Measurements from ENCODE around the gene GTSE1.
A peak's percentile ranks its signal among the peaks of the same experiment; 100 is the strongest.

Gene GTSE1

DNA sequence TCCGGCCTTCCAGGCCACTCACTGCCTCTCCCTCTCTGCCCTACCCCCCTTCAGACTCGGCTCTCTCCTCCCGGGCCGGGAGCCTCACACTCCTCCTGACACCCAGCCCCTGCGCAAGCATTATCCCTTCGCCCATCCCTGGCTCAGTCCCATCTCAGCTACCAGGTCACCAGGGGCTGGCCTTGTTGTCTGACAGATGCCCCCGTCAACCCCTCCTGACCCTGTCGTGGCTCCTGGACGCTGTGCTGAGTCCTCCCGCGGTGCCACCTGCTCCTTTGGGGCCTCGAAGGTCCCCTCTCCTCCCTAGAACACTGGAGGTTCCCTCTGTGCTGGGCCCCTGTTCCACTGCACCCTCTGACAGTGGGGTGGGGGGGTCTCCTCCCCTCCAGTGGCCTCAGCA is 71.8 kb downstream of the GTSE1 start:
- no peak for DNase-seq

DNA sequence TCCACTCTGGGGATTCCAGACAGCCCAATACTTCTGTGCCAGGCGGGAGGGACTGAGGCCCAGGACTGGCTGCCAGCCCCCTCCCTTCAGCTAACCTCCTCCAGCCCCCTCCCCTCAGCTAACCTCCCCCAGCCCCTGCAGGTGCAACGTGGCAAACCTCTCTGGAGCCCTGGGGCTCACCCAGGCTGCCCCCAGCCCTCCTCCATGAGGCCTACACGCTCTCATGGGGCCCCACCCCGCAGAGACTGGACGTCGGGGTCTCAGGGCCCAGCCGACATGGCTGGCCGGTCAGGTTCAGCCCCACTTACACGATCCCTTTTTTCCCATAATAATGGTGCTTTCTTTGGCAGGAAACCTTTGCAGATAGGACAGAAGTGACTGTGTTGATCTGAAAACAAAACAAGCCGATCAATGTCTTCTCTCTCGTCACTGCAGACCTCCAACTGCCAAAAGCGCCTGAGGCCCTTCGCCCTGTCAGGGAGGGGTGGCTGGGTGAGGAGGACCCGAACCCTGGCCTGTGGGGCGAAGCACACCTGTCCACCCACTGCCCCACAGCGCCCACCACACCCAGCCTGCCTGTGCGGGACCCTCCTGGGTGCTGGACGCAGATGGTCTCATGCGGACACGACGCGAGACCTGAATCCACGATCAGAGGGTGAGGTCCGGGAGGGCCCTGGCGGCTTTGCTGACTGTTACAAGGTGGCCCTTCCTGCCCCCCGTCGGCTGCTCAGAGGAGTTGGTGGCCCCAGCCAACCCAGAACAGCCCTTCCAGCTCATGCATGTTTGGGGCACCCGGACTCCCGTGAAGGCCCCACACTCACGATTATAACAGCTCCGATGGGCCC is 72.4 kb downstream of the GTSE1 start:
- DNase-seq, result no peak

DNA sequence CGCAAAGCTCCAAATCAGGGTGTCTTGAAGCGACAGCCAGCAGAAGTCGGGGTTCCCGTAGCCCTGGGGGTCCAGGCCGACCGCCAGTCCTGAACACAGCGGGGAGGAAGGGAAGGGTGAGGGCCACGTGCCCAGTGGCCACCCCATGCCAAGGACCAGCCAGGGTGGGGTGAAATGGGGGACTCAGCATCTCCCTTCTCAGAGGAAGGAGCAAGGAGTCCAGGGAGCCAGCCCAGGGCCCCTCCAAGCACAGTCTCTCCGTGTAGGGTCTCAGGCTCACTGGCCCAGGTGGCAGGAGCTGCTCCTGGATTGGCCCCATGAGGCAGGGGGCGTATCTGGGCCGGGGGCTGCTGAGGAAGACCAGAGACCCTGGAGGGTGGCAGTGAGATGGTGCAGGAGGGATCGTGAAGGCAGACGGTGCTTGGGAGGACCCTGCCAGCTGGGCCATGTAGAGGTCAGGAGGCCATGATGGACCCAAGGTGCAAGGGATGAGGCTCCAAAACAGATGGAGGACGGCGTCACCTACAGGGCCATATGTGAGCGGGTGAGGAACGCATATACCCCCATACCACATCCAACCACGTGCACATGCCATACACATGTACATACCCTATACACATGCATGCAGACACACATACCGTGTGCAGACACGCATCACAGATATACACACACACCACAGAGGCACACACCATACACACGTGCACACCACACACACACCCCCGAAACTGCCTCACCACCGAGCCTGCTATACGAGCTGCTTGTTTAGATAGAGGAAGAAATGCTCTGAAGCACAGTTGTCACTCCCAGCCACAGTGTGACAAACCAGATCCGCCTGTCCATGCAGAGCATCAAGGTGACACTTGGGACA is 73.3 kb downstream of the GTSE1 start:
- DNase-seq, result no peak

DNA sequence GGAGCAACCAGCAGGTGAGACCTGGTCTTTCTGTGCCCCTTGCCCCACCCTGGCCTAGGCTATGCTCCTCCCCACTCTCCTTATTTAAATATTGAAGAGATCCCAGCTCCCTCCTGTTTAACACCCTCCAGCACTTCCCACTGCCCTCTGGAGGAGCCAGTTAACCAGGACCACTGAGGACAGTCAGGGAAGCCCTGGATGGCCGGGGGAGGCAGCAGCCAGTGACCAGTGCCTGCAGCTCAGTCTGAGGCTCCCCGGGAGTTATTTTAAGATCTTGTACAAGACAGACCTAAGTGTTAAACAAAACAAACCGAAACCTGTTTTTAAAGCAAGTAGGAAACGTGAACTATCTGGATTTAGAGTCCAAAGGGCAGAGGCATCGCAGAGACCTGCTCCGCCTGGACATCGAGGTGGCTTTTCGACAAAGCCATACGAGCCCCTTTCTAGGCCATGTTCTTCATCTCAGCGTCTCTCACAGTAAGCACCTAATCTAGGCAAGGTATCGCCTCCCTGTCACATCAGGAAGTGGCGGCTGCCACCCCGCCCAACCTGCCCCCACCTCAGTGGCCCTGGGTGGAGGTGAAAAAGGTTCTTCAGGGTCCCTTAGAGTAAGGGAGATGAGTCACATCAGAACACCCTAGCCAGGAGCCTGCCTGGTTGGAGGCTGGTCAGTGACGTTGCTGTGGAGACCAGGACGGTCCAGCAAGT is 74.1 kb downstream of the GTSE1 start:
- no peak for DNase-seq

DNA sequence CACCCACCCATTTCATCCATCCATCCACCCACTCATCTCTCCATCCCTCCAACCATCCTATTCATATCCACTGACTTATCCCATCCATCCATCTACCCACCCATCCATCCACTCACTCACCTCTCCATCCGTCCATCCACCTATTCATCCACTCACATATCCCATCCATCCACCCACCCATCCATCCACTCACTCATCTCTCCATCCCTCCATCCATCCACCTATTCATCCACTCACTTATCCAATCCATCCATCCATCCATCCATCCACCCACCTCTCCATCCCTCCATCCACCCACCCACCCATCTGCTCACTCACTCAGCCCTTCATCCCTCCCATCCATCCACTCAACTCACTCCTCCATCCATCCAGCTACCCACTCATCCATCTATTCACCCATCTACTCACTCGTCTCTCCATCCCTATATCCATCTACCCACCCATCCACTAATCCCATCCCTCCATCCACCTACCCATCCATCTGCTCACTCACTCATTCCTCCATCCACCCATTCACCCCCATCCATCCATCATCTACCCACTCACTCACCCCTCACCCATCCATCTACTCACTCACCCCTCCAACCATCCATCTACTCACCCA is 75.1 kb downstream of the GTSE1 start:
- DNase-seq, result no peak

DNA sequence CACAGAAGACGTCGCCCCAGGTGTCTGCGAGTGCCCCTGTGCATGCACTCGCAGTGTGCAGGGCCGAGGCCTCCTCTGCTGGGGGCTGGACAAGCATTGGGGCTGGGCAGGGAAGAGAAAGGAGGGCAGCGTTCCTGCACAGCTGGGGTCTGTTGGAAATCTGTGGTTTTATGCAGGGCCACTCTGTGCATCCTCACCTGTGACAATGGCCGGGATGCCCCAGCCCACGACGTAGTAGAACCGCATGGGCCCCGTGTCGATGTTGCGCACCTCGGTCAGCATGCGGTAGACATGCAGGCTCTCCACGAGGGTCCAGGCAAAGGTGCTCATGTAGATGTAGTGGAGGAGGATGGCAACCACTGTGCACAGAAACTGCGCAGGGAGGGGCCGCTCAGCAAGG is 76.0 kb downstream of the GTSE1 start:
- DNase-seq, result no peak

DNA sequence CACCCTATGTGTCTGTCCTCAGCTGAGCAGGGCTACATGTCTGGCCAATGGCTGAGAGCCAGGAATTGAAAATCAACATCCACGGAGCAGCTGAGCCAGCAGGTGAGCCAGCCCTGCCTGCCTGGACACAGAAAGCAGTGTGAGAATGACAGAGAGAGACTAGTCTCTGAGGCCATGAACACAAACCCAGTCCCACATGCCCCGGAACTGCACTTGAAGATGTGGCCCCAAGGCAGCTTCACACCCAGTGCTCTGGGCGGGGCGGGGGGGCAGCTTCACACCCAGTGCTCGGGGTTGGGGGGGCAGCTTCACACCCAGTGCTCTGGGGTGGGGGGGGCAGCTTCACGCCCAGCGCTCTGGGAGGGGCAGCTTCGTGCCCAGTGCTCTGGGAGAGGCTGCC is 76.5 kb downstream of the GTSE1 start:
- peak; percentile 63 for DNase-seq

DNA sequence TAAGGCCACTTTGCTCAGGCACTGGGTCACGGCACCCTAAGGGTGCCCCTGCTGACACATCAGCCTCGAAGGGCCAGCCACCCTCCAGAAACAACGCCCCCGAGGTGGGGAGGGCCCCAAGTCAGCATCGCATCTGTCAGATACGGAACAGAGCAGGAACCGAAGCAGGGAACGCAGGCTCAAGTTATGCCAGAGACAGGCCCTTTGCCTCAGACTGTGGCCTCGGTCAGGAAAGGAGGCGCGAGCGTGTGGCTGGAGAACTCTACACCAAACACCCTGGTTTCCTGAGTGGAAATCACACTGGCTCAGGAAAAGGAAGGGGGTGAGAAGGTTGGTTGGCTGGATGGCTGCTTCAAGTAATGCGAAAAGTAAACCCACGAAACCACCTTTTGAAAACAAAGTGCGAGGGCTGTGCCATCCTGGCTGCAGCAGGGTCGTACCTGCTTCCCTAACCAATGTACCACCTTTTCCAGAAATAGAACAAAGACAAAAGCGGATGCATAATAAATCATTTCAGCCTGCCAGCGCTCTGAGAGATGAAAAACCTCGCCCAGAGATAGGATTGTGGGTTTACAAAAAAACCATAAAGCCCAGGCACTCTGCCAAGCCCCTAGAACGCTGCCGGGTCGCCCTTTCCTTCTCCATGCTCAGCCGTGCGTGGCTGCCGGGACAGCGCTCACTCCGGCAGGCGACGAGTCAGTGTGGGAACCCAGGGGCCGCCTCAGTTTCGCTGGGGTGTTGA is 77.4 kb downstream of the GTSE1 start:
- peak; percentile 80 for DNase-seq

DNA sequence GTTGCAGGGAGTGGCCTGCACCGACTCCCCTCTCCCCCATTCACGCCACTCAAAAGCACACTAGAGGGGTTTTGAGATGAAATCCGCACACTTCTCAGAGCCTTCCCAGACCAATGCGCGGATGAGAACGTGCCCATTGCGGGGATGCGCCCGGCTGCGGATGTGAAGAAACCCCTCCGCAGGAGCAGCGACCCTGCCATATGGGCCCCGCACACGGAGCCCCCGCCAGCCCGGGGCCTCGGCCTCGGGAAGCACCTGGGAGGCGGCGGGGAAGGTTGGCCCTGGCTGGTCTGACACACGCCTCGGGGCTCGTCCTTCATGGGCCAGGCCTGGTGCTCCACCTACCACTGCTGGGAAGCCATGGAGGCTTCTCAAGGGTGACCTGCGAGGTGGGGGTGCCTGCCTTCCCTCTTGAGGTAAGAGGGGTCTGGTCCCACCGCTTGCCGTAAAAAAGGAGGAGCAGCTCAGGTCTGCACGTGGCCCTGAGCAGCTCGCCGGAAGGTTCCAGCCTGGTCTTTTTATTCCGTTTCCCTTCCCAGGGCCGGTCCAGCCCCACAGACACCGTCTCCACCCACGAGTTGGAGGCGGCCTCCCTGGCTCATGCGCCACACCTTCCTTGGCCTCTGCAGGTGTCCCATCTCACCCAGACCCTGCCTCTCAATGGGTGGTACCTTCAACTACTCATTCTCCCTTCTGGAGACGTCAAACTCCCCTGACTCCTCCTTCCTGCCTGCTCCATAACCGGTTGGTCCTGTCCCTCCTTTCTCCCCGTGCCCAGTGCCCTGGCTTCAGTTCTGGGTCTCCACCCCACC is 78.2 kb downstream of the GTSE1 start:
- DNase-seq, result no peak

DNA sequence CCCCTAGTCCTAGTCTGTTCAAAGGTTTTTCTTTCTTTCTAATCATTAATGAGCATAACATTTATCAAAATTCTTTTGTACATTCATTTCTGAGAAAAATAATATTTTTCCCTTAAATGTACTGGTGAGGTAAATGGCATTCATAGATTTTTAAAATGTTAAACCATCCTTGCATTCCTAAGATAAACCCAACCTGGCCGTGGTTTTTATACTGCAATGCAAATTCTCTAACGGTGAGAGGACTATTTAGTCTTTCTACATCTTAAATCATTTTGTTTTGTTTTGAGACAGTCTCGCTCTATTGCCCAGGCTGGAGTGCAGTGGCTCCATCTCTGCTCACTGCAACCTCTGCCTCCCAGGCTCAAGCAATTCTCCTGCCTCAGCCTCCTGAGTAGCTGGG is 79.4 kb downstream of the GTSE1 start:
- DNase-seq, result no peak

DNA sequence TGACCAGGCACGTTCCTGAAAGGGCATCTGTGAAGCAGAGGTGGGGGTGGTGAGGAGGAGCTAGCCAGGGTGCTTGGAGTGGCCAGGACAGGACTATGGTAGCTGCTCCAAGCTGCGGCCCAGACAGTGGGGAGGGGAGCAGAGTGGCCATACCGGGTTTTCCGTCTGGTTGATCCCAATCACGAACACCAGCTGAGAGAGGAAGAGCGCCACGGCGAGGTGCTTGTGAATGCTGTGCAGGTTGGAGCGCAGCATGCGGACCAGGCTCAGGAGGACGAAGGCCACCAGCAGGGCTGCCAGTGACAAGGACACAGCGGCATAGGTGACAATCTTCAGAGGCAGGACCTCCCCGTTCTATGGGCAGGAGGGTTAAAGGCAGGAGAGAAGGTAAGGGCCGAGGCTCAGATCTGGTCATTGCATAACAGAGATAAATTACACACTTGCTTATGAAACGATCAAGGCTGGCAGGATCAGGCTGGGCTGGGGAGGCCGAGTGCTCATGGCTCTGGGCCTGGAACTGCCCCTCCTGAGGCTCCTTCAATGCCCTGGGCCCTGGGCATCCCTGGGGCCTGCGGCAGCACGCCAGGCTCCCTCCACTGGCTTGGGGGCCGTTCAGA is 80.3 kb downstream of the GTSE1 start:
- DNase-seq, result no peak

DNA sequence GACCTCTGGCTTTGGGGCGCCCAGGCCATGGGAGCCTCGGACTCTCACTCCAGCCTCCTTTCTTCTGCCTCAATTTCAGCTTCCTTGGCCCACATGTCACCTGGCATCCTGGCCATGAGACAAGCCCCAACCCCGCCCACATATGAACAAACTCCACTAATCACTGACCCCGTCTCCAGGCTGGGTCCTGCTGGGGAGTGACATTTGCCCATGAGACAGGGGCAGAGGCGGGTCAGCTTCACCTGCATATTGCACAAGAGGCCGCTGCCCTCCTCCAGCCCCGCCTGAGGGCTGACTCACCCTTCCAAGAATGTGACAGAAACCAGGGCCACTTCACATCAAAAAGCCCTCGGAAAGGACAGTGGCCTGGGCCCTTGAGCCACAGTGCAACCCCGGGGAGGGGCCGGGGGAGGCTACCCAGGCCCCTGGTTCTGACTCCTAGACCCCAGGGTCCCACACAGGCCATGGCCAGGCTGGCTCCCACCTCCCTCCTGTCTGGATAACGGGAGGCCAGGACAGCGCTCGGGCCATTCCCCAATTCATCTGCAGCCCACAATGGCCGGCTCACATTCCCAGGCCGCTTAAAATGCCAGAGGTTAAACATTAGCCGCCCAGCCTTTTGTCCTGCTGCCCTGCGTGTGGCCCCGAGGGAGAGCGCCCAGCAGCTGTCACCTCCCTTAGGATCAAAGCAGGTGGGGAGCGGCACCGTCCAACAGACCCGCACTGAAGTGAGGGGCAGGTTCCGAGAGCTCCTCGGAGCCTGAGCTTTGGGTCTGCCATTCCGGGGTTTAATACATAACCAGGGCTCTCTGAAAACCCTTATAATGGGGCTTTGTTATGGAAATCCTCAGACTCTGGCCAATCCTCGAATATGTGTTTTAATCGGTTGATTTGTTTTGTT is 81.1 kb downstream of the GTSE1 start:
- peak; percentile 24 for DNase-seq

DNA sequence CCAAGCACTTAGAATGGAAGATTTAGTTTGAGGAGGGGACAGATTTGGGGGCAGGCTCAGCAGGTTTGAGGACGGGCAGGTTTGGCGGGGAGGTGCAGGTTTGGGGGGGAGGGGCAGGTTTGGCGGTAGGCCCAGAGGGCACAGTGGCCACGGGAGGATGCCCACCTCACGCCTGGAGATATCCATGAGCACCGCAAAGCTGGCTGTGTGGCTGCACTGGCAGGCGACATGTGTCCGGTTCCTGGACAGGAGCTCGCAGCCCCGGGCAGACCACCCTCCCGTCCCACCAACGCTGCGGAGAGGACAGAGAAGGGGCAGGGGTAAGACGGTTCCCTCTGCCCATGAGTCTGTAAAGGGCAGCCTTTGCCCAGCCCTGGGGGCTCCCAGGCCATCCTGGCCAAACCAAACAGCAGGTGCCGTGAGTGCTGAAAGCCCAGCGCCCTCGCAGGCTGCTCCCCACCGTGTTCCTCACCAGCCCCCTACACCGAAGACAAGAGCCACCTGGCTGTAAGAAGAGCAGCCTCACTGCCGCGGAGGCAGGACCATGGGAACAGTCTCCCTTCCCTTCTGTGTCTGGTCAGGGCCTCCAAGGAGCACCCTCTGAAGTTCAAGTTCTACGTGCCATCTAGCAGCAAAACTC is 81.9 kb downstream of the GTSE1 start:
- DNase-seq, result no peak

DNA sequence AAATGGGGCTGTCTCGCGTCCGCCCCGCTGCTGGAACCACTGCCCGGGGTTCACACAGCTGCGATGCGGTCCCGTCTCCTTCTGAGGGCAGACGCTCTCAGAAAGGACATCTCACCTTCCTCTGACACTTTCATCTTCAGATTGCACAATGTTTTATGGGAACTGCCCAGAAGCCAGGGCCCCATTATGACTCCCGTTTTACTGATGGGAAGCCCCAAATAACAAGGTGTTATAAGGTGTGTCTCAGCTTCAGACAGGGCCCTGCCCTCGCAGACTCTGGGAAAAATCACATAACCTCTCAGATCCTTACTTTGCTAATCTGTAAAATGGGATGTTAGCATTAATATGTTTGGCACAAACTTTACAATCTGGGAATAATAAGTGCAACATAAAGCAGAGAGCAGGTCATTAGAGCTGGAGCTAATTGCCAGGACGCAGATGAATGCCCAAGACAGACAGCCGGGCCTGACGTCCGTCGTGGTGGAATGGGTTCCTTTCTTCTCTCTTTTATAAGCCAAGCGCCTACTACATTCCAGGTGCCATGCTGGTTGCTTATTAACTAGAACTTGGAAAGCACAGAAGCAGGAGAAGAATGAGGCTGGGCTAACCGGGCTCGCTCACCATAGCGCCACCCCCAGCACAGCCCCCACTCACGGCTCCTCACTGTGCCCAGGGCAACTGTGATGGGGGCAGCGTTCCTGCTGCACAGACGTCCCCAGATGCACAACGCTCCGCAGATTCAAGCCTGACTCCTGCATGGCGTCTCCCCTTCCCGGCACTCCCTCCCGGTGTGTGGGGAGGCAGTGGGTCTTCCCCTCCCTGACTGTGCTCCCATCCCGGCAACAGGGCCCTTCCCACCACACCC is 82.6 kb downstream of the GTSE1 start:
- DNase-seq, result peak; percentile 18

DNA sequence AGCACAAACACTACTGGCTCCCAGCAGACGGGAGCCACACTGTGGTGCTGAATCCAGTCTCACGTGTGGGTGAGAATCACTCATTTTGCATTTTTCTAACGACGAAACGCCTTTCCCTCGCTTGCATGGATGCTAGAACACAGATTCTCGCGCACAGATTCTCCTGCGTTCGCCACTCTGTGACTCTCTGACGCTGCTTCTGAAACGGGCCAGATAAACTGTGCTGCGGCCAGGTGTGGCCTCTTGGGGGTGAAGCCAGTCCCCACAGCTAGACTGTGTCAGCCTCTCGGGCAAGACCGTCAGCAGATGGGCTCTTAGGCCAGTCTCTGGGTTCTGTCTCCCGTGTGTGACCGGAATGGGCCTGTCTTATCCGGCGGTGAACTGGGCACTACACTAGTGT is 83.4 kb downstream of the GTSE1 start:
- no peak for DNase-seq
